Coronary artery (tissue), 2 donors: ENCODE measurements around the gene ANKRD61.
"Not testable (repeated sequence)": the region's sequence is repeated elsewhere in the genome, so short reads cannot be mapped to it uniquely, and the experiment has no call there.

Experiments used
- DNase-seq: peaks from one replicate; pipeline ENCODE4 v3.0.0-alpha.2; 2017; ENCODE audit warnings: low spot score
- H3K27ac ChIP-seq, 2 donors: fragments of 200-600 bp; sonication (generic); one replicate each; pipeline ENCODE4 v1.5.1; 2016 to 2019
- H3K4me3 ChIP-seq: fragments of 200-600 bp; sonication (generic); 2 replicates; pipeline ENCODE4 v1.5.1; 2016; ENCODE audit warnings: mild to moderate bottlenecking, moderate library complexity
- TF ChIP-seq, protein P1 (sequence below): fragments of 200-600 bp; sonication (generic); IDR thresholded peaks from one replicate; pipeline ENCODE4 v1.5.1; 2019; ENCODE audit warnings: antibody characterized with exemption

ANKRD61 gene

DNA sequence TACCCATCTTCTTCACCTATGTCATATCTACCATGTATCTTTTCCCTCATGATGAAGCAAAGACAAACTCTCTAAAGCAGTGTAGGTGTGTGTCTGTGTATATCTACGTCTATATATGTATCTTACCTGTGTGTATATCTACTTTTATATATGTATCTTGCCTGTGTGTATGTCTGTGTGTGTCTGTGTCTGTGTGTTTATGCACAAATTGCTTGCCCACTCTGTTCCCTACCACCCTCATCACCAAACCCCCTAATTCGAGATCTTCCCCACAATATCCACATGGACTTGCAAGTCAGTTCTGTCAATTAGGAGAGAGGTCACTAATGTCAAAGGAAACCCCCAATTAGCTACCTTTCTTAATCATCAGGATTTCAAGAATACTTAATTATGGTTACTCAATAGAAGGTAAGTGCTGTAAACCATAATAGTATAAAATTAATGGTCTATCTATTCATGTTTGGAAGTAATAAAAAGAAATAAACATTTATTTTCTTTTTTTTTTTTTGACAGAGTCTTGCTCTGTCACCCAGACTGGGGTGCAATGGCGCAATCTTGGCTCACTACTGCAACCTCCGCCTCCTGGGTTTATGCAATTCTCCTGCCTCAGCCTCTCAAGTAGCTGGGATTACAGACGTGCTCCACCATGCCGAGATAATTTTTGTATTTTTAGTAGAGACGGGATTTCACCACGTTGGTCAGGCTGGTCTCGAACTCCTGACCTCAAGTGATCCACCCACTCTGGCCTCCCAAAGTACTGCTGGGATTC is 43.6 kb downstream of the ANKRD61 start:
- no peak overlapping the region for H3K27ac ChIP-seq
- DNase-seq, result no peak
- TF ChIP-seq, protein P1, sequence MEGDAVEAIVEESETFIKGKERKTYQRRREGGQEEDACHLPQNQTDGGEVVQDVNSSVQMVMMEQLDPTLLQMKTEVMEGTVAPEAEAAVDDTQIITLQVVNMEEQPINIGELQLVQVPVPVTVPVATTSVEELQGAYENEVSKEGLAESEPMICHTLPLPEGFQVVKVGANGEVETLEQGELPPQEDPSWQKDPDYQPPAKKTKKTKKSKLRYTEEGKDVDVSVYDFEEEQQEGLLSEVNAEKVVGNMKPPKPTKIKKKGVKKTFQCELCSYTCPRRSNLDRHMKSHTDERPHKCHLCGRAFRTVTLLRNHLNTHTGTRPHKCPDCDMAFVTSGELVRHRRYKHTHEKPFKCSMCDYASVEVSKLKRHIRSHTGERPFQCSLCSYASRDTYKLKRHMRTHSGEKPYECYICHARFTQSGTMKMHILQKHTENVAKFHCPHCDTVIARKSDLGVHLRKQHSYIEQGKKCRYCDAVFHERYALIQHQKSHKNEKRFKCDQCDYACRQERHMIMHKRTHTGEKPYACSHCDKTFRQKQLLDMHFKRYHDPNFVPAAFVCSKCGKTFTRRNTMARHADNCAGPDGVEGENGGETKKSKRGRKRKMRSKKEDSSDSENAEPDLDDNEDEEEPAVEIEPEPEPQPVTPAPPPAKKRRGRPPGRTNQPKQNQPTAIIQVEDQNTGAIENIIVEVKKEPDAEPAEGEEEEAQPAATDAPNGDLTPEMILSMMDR, result no peak
- no peak overlapping the region for H3K4me3 ChIP-seq

DNA sequence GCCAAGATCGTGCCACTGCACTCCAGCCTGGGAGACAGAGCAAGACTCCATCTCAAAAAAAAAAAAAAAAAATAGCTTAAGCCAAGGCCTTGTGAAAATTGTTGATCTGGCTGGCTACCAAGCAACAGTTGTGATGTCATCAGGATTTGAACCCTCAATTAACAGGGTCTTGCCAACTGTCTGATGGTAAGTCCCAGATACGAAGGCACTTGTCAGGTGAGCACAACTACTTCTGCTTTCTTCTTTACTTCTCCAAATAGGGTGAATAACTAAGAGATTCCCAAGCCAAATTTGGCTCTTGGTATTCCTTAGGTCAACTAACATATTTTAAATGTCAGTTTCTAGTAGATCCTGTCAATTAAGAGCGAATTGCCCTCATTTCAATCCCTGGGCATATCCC is 47.4 kb downstream of the ANKRD61 start:
- no peak overlapping the region for H3K4me3 ChIP-seq
- DNase-seq, result no peak
- H3K27ac ChIP-seq, result no peak overlapping the region
- TF ChIP-seq, protein P1, result no peak

DNA sequence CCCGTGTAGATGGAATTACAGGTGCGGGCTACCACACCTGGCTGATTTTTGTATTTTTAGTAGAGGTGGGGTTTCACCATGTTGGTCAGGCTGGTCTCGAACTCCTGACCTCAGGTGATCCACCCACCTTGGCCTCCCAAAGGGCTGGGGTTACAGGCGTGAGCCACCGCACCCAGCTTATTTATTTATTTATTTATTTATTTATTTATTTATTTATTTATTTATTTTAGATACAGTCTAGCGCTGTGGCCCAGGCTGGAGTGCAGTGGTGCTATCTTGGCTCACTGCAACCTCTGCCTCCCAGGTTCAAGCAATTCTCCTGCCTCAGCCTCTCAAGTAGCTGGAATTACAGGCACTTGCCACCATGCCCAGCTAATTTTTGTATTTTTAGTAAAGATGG is 51.9 kb downstream of the ANKRD61 start:
- H3K27ac ChIP-seq, H3K4me3 ChIP-seq, DNase-seq: not testable (repeated sequence)
